GM21390 (cell line): ENCODE results near the gene SLC1A7.

Experiments used
- ATAC-seq: cut with Tn5 transposase; IDR thresholded peaks from one replicate; pipeline ENCODE4 v1.9.1; 2021; ENCODE audit not compliant: unreplicated experiment

The SLC1A7 gene

GRCh38 chr1:53162621-53163020, 20.2 kb upstream of the SLC1A7 start:
- ATAC-seq: no peak

DNA sequence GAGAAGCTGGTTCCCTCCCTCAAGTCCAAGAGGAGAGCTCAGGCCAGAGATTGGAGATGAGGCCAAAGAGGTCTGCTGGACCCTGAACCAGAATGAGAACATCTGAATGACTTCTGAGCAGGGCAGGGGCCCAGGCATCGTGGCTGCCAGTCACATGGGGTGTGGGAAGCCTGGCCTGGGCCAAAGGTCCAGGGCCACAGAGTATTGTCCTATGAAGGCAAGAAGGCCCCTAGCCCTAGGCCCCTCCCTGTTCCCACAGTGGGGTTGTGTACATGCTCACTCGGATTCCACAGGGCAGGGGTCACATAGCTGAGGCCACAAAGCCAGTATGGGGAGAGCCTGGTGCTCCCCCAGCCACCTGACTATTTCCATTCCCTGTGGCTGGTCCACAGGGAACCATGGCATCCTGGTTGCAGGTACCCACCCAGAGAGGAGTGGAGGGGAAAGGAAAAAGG, 18.5 kb upstream of the SLC1A7 start:
- ATAC-seq: no peak

DNA sequence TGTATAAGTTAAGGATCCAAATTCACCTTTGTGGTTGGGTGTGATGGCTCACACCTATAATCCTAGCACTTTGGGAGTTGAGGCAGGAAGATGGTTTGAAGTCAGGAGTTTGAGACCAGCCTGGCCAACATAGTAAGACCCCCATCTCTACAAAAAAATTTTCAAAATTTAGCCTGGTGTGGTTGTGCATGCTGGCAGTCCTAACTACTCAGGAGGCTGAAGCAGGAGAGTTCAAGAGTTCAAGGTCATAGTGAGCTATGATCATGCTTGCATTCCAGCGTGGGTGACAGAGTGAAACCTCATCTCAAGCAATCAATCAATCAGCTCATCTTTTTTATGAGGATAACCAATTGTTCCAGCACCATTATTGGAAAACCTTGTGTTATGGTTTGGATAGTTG, 16.5 kb upstream of the SLC1A7 start:
- ATAC-seq: no peak

GRCh38 chr1:53156783-53157182, 14.3 kb upstream of the SLC1A7 start:
- no peak for ATAC-seq

- no peak for ATAC-seq
These were observed 13.5 kb upstream of the SLC1A7 start for GRCh38 chr1:53155945-53156344.

GRCh38 chr1:53155534-53155933, 13.1 kb upstream of the SLC1A7 start:
- no peak for ATAC-seq

- no peak for ATAC-seq
These were observed 12.5 kb upstream of the SLC1A7 start for GRCh38 chr1:53154859-53155438.

DNA sequence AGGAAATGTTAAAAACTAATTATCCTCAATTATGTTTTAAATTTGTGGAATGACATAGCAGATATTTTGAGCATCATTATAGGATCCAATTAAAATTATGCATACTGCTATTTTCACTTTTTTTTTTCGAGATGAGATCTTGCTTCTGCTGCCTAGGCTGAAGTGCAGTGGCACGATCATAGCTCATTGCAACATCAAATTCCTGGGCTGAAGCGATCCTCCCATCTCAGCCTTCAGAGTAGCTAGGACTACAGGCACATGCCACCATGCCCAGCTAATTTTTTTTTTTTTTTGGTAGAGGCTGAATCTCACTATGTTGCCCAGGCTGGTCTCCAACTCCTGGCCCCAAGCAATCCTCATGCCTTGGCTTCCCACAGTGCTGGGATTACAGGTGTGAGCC, 11.3 kb upstream of the SLC1A7 start:
- no peak for ATAC-seq

GRCh38 chr1:53148123-53148522, 5.7 kb upstream of the SLC1A7 start:
- ATAC-seq: no peak

GRCh38 chr1:53147174-53147573, 4.7 kb upstream of the SLC1A7 start:
- no peak for ATAC-seq

DNA sequence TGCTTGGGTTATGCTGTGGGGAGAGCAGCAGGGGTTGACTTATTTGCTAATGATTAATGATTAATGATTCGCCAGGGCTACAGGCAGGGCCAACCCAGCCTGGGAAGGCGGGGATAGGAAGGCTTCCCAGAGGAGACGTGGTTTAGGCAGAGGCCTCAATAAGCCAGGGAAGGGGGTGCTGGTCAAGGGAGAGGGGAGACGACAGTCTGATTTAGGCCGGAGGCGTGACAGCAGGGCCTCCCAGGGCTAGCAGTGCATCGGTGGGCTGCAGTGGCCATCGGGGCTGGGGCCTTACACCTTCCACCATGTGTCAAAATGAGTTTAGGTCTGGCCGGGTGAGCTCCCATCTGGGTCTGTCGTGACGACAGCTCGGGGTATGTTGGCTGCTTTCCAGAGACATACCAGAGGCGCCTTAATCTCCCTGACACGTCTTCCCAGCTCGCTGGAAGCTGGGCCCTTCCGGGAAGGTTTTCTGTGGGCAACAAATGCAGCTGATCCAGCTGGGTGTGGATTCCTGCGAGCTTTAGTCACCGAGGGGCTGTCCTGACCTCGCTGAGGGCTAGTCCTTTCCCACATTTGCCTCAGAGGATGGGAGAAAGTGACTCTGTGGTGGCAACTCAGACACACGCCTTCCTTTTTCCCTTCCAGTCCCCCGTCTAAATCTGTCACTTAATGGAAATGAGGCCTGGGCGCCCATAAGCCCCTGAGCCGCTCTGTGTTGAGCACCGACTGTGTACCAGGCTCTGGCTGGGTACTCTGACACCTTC, 3.7 kb upstream of the SLC1A7 start:
- no peak for ATAC-seq

DNA sequence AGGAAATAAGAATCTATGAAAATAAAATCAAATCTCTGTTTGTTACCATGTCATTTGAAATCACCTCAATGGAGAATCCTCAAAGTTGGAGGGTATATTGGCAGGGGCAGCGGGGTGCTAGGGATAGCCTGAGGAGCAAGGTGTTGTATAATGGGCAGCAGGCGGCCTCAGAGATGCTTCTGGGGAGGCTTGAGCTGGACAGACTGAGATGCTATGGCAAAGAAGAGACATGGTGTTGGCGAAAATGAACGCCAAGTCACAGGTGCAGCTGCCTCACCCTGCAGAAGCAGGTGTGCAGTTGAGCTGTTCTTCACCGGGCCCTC, 3.1 kb upstream of the SLC1A7 start:
- no peak for ATAC-seq

DNA sequence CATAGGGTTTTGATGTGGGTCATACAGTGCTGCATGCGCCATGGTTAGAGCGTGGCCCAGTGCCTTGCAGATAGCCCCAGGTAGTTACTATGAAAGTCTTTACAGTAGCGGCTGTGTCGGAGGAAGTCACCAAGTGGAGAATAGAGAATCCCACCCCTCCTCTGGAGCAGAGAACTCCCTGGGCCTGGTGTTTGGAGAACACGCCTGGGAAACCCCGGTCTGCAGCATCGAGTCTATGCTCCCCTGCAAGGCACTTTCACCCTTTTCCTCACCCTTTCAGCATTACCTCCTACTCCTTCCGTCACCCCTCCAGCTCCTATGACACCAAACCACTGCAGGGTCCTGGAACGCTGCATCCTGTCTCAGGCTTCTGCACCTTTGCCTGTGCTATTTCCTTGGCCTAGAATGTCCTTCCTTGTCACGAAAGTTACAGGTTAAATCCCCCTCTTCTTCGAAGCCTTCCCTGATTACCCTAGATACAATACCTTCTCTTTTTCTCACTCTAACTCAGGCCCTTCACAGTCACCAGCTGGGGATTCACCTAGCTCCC, 2.7 kb upstream of the SLC1A7 start:
- no peak for ATAC-seq

DNA sequence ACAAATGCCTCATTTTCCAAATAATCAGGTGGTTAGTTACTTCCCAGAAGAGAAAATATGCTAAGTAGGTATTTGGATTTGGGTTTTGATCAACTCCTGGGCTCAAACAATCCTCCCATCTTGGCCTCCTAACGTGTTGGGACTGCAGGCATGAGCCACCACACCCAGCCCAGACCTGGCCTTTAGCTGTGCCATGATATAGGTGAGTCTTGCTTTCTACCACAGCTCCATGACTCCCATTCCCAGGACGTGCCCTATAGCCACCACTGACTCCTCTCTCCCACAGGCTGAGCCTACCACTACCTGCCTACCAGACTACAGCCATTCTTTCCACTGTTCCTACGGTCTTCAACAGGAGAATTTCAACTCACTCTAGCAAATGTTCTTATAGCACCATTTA, 1.8 kb upstream of the SLC1A7 start:
- no peak for ATAC-seq

DNA sequence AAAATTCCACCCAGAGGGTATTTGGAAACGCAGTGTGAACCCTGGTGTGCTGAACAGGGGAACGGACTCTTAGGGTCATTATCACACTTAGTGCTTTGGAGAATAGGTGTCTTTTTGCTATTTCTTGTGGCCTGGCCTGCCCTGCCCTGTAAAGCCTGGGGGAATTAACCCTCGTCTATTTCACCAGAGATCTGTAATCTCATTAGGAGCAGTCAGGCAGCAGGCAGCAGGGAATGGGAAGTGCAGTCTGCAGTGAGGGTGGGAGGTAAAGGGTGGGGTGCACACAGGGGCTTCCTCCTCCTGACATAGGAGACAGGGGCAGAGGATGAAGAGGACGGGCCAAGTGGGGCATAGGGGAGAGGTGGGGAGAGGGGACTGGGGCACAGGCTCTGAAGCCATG, 1.1 kb upstream of the SLC1A7 start:
- no peak for ATAC-seq

DNA sequence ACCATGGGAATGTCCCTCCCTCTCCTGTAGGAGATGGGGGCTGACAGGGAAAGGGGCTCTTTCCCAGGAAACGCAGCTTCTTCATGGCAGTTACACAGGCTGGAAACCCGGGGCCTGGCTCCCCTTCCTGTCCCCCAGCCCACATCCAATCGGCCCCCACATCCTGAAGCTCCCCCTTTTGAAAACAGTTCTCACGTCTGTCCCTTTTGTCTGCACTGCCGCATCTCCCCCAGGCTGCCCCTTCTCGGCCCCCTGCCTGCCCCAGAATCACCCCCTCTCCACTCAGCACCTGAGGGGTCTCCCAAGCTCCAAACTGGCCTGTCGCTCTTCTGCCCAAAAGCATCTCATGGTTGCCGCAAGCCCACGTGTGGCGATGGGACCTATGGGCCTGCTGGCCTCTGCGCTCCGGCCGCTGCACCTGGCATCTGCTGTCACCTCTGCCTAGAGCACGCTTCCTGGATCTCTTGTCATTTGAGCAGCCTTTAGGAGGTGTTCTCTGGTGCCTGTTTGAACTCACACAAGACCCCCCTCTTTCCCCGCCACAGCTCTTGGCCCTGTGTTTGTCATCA, 867 bp downstream of the SLC1A7 start:
- ATAC-seq: no peak

DNA sequence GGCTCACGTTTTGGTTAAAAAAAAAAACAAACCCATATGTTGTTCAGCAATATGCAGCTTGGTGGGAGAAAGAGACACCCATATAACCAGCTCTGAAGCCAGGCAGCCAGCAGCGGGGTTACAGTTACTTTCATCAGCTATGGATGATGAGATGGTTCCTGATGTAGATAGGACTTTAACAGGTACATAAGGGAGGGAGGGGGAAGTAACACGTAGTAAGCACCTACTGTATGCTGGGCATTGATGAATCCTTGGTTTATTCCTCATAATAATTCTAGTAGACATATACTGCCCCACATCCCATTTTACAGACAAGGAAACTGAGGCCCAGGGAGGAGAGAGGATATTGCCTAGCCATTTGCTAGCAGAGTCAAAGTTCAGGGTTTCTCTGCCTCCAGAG, 2.0 kb downstream of the SLC1A7 start:
- ATAC-seq: no peak

DNA sequence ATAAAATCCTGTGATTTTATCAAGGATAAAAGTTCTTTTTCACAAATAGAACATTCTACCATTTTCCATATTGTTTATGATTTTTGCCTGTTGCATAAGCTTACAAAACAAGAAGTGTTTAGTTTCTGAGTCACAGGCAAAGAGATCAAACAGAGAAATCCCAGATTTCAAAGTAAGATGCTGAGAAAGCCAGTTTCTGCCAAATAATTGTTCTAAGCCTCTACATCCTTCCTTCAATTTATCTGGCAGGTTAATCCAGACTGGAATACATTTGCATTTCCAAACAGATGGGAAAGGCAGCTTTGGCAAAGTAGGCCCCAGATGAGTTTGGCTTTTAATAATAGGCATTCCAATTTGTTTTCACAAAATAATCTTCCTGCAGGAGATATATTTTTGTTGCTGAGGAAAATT, 2.5 kb downstream of the SLC1A7 start:
- no peak for ATAC-seq

- no peak for ATAC-seq
These were observed 3.2 kb downstream of the SLC1A7 start for GRCh38 chr1:53138991-53139884.

DNA sequence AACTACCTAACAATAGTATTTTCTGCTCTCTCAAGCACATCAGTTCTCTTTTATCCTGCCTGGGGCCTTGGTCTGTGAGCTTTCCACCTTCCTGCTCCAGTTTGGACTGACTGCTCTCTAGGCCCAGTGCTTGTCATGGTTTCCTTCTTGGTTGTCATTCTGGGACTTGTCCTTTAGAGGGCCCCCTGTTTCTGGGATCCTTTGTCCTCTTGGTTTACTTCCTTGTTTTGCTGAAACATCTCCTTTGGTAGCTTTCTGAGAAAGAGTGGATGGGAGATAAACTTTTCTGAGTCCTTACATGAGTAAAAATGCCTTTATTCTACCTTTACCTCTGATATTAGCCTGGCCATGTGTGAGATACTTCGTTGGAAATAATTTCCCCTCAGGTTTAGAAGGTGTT, 4.7 kb downstream of the SLC1A7 start:
- no peak for ATAC-seq

GRCh38 chr1:53135735-53136114, 6.7 kb downstream of the SLC1A7 start:
- ATAC-seq: no peak
